Stimulated activated CD8-positive, alpha-beta memory T cell treated with anti-CD3 and anti-CD28 coated beads, Interleukin-7, amount 100 ng/mL, for 48 hours (primary cell): ENCODE data around the gene LMNB1.
A peak's percentile ranks its signal among the peaks of the same experiment; 100 is the strongest.
"Not testable (repeated sequence)": the region's sequence is repeated elsewhere in the genome, so short reads cannot be mapped to it uniquely, and the experiment has no call there.

ENCODE experiments used
- DNase-seq, 2 donors: peaks; one replicate each; pipeline ENCODE4 v3.0.0-alpha.2; 2020; ENCODE audit warnings: low read depth in 1 of 2; ENCODE audit errors: extremely low read depth in 1 of 2

The LMNB1 gene, protein sequence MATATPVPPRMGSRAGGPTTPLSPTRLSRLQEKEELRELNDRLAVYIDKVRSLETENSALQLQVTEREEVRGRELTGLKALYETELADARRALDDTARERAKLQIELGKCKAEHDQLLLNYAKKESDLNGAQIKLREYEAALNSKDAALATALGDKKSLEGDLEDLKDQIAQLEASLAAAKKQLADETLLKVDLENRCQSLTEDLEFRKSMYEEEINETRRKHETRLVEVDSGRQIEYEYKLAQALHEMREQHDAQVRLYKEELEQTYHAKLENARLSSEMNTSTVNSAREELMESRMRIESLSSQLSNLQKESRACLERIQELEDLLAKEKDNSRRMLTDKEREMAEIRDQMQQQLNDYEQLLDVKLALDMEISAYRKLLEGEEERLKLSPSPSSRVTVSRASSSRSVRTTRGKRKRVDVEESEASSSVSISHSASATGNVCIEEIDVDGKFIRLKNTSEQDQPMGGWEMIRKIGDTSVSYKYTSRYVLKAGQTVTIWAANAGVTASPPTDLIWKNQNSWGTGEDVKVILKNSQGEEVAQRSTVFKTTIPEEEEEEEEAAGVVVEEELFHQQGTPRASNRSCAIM

DNA sequence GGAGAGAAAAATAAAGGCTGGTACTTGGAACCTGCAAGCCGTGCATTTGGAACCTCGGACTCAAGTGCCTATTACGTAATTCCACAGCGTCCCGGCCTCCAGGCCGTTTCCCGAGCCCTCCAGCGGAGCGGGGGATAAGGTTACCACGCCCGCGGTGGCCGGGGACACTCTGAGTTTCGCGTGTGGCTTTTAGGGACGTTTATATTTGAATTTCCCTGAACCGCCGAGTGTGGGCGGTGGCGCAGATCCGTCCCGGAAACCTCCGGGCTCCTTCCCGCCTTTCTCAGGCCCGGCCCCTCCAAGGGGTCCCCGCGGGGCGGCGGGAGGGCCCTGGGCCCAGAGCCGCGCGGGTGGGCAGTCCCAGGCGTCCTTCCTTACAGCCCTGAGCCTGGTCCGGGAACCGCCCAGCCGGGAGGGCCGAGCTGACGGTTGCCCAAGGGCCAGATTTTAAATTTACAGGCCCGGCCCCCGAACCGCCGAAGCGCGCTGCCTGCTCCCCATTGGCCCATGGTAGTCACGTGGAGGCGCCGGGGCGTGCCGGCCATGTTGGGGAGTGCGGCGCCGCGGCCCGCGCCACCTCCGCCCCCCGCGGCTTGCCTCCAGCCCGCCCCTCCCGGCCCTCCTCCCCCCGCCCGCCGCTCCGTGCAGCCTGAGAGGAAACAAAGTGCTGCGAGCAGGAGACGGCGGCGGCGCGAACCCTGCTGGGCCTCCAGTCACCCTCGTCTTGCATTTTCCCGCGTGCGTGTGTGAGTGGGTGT is at the start of gene LMNB1:
Gene LMNB1, plus strand, starts transcription at position 638 of the 758 bp plus-strand sequence. CDS start 373 bp downstream, outside the sequence.
- peak; percentile 94 to 95 for DNase-seq

DNA sequence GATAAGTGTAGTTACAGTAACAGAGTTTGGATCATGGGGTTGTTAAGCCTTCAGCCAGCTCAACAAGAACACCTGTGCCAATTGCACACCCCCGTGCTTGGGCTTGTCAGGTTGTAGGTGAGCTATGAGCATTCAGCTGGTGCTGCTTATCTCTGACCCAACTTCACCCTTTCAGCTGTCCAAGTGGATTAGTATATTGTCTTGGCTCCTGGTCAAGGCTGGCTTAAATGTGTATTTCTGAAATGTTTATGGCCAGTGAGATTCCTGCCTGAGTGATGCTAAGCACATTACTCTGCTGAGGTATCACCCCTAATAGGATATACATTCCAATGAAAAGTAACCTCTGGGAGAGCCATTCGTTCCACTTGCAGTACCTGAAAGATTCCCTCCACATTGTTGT is 44.2 kb upstream of the LMNB1 start:
- DNase-seq: no peak

DNA sequence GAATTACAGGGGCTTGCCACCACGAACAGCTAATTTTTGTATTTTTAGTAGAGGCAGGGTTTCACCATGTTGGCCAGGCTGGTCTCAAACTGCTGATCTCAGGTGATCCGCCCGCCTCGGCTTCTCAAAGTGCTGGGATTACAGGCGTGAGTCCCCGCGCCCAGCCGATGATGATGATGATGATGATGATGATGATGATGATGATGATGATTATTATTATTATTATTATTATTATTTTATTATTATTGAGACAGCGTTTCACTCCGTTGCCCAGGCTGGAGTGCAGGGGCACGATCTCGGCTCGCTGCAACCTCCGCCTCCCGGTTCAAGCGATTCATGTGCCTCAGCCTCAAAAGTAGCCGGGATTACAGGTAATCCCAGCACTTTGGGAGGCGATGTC is 42.4 kb upstream of the LMNB1 start:
- DNase-seq: not testable (repeated sequence)

DNA sequence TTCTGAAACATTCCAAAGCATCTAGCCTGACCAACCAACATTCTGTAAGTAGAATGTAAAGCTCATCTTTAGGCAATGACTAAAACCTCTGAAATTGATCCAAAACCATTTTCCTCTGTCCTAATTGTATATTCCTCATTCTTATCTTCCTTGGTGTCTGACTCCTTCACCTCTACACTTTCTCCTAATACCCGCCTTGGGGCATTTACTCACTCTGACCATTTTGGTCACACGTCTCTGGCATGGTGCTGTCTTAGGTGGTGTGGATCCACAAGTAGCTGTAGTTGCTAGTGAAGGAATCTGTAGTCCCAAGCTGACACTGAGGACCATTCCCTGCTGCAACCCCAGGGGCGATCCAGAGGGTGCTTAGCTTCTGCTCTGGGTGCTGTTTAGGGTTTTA is 40.8 kb upstream of the LMNB1 start:
- no peak for DNase-seq

- no peak for DNase-seq
These were observed 35.6 kb upstream of the LMNB1 start for GRCh38 chr5:126741361-126741760.

DNA sequence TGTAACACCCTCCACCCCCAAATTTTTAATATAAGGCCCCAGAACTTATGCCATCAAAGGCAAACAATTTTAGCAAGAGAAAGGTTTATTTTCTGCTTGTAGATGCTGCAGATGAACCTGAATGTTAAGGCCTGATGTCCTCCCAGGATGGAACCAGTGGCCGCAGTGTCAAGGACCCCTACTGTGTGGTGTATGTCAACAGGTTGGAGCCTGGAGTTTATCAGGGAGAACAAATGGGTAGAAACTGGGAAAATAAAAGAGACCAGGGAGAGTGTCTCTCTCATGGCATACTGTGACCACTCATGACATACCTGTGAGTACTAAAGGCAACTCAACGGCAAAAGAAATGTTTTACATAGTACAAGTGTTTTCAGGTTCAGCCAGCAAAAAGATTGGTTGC is 34.5 kb upstream of the LMNB1 start:
- DNase-seq: no peak

DNA sequence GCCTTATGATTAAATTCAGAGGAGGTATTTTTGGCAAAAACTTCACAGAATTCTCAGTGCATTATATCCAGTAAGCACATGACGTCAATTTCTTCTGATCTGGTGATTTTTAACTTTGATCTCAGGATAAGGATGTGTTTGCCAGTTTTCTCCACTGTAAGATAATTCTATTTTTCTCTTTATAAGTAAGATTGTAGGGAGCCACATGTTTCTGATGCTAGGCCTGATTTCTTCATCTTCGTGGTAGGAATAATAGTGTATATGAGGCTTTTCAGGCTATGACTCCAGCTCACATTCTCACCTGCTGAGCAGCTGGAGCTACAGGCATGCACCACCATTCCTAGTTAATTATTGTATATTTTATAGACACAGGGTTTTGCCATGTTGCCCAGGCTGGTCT is 32.1 kb upstream of the LMNB1 start:
- DNase-seq: no peak

DNA sequence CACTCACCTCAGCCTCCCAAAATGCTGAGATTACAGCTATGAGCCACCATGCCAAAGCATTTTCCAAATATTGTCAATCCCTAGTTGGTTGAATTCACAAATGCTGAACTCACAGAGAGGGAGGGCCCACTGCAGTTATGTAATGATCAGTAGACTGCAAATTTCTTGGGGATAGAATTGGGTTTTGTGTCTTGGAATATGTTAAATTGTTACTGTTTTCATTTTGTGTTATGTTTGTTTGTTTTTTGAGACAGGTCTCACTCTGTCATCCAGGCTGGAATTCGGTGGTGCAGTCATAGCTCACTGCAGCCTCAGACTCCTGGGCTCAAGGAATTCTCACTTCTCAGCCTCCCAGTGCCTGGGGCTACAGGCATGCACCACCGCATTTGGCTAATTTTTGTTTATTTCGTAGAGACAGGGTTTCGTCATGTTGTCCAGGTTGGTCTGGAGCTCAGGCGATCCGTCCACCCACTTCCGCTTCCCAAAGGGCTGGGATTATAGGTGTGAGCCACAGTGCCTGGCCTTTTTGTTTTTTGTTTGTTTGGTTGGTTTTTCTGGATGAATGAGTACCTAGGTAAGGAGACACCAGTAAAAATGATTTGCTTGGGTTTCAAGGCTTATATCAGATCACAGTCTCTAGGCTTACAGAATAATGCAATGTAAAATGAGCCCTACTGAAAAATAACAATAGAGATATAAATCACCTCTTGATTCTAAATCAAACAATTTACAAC is 31.5 kb upstream of the LMNB1 start:
- no peak for DNase-seq

DNA sequence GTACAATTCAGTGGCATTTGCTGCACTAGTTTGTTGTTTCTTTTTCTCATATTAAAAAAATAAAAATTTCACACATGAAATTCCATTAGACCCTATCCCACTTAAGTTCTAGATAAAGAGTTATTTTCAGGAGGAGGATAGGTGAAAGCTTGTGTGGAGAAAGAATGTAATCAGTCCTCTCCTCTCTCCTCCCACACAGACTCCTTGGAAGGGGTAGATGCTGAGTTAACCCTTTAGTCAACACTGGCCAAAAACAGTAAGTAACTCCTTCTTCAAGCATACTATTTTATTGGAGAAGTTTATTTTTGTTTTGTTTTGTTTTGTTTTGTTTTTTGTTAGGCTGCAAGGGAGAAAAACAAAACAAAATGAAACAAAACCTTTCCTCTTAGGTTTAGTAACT is 30.6 kb upstream of the LMNB1 start:
- DNase-seq: no peak

- no peak for DNase-seq
These were observed 24.7 kb upstream of the LMNB1 start for GRCh38 chr5:126752081-126752785.

GRCh38 chr5:126753227-126753626 is 23.7 kb upstream of the LMNB1 start:
- DNase-seq: no peak

DNA sequence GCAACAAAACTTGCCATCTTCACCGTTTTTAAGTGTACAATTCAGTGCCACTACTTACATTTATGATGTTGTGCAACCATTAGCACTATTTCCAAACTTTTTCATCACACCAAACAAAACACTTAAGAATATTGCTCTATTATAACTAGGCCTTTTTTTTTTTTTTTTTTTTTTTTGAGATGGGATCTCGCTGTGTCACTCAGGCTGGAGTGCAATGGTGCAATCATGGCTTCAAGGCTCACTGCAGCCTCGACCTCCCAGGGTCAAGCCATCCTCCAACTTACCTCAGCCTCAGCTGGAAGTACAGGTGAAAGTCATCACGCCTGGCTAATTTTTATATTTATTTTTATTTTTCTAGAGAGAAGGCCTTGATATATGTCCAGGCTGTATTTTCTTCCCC is 22.3 kb upstream of the LMNB1 start:
- DNase-seq: no peak

DNA sequence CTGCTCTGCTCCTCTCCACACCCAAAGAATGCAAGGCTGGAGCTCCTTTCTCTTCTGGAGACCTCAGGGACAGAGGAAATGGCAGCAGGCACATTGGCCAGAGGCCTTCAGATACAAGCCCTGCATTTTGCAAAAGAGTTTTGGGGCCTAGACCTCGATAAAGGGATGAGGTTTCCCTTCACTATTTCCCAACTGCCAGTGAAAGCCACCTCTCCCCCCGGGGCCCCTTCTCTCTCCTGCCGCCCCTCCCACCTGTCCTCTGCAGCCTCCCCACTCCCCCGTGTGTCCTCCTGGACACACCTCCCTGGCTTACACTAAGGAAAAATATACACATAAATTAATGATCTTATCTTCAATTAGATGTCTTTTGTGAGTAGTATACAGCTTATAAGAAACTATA is 21.3 kb upstream of the LMNB1 start:
- DNase-seq: no peak

DNA sequence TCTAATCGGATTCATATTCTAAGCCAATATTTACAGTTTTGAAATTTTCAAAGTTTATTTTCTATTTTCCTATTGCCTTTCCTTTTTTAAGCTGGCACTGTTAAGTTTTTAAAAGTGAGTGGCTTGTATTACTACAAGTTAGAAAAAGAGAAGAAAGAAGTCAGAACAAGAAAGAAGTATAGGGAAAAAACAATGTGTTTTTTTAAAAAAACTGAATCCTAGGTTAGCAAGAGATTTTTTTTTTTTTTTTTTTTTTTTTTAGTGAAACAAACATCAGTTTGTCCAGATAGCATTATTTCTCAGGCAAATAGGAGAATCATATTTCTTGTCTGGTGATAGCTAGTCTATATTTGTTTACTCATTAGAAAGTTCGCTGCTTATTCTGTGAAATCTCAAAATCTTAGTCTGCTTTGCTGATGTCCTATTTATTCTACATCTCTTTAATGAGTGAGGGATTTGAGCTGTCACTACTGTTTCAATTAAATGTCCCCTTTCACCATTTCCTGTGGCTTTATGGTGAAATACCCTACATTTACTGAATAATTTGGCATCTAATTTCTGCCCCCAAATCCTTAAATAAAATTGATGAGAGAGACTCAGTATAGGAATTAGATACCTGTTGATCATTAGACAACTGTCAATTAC is 19.1 kb upstream of the LMNB1 start:
- no peak for DNase-seq

DNA sequence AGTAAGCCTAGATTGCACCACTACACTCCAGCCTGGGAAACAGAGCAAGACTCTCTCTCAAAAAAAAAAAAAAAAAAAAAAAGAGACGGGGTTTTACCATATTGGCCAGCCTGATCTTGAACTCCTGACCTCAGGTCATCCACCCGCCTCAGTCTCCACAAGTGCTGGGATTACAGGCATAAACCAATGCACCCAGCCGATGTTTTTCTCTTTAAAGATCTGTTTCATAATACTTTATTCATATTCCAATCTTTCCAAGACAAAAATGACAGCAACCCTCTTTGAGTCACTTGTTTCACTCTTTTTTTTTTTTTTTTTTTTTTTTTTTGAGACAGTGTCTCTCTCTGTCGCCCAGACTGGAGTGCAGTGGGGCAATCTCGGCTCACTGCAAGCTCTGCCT is 13.6 kb upstream of the LMNB1 start:
- DNase-seq: no peak

DNA sequence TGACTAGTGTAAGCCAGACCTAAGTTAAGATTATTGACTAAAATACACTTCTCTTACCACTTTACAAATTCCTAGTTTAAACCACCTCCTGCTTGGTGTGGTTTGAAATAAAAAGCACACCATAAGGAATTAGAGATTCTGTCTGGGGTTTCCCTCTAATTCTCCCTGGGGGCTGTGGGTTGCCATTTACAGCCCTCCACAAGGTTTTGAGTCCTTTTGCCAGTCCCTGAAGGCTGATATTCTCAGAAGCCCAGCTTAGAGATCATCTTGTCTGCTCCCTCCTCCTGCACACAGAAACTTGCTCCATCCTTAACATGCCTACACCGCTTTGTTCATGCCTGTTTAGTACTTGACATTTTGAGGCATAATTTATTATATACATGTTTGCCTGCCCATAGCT is 7.2 kb upstream of the LMNB1 start:
- no peak for DNase-seq

DNA sequence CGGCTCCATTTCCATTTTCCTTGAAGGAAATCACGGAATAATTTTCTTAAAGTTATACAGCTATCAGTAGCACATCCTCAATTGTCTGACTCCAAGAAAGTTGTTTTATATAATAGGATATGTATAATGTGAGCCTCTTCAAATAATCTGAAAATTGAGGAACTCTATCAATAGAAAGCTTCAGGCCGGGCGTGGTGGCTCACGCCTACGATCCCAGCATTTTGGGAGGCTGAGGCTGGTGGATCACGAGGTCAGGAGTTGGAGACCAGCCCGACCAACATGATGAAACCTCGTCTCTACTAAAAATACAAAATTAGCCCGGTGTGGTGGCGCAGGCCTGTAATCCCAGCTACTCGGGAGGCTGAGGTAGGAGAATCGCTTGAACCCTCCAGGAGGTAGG is 3.4 kb upstream of the LMNB1 start:
- DNase-seq: not testable (repeated sequence)

GRCh38 chr5:126774595-126774994 is 2.3 kb upstream of the LMNB1 start:
- DNase-seq: not testable (repeated sequence)

DNA sequence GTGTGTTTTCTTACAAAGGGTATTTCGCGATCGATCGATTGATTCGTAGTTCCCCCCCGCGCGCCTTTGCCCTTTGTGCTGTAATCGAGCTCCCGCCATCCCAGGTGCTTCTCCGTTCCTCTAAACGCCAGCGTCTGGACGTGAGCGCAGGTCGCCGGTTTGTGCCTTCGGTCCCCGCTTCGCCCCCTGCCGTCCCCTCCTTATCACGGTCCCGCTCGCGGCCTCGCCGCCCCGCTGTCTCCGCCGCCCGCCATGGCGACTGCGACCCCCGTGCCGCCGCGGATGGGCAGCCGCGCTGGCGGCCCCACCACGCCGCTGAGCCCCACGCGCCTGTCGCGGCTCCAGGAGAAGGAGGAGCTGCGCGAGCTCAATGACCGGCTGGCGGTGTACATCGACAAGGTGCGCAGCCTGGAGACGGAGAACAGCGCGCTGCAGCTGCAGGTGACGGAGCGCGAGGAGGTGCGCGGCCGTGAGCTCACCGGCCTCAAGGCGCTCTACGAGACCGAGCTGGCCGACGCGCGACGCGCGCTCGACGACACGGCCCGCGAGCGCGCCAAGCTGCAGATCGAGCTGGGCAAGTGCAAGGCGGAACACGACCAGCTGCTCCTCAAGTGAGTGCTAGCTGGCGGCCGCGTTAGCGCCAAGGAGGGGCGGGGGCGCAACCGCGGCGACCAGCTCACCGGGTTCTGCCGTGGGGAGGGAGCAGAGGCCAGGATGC is 480 bp downstream of the LMNB1 start:
- DNase-seq: peak in 1 of 2 donors; percentile 7
